GM19468 (cell line): ENCODE results near the gene CCR2.
"Not testable (repeated sequence)": the region's sequence is repeated elsewhere in the genome, so short reads cannot be mapped to it uniquely, and the experiment has no call there.

Source experiments
- ATAC-seq: cut with Tn5 transposase; IDR thresholded peaks from one replicate; pipeline ENCODE4 v1.9.1; 2021; ENCODE audit warnings: mild to moderate bottlenecking, moderate library complexity, moderate number of reproducible peaks; ENCODE audit not compliant: unreplicated experiment; ENCODE audit errors: extremely low read depth

CCR2 gene

DNA sequence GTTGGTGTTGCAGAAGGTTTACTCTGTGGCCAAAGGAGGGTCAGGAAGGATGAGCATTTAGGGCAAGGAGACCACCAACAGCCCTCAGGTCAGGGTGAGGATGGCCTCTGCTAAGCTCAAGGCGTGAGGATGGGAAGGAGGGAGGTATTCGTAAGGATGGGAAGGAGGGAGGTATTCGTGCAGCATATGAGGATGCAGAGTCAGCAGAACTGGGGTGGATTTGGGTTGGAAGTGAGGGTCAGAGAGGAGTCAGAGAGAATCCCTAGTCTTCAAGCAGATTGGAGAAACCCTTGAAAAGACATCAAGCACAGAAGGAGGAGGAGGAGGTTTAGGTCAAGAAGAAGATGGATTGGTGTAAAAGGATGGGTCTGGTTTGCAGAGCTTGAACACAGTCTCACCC lies 20.8 kb downstream of the CCR2 start:
- ATAC-seq = no peak

DNA sequence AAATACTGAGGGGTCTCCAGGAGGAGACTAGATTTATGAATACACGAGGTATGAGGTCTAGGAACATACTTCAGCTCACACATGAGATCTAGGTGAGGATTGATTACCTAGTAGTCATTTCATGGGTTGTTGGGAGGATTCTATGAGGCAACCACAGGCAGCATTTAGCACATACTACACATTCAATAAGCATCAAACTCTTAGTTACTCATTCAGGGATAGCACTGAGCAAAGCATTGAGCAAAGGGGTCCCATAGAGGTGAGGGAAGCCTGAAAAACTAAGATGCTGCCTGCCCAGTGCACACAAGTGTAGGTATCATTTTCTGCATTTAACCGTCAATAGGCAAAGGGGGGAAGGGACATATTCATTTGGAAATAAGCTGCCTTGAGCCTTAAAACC lies 21.3 kb downstream of the CCR2 start:
- no peak for ATAC-seq

DNA sequence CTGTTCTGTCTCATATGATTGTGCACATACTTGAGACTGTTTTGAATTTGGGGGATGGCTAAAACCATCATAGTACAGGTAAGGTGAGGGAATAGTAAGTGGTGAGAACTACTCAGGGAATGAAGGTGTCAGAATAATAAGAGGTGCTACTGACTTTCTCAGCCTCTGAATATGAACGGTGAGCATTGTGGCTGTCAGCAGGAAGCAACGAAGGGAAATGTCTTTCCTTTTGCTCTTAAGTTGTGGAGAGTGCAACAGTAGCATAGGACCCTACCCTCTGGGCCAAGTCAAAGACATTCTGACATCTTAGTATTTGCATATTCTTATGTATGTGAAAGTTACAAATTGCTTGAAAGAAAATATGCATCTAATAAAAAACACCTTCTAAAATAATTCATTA lies 21.9 kb downstream of the CCR2 start:
- ATAC-seq = no peak

DNA sequence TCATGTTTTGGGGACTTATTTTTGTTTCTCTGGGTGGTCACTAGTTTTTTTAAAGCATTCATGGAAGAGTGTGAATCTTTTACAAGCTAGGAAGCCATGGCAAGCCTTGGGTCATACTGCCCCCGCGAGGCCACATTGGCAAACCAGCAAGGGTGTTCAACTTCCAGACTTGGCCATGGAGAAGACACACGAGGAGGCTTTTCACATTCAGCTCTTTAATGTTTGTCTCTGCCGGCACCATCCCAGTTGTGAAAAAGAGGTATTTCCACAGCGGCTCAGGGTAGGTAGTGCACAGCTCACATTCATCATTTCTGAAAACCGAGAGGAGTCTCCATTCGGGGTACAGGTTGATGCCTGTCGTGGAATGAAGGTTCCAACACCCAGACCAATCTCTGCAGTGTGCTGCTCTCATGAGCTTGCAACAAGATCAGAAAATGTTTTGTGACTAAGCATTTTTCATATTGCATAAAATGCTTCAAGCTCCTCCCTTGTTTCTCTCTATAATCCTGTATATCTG lies 24.6 kb downstream of the CCR2 start:
- no peak for ATAC-seq

DNA sequence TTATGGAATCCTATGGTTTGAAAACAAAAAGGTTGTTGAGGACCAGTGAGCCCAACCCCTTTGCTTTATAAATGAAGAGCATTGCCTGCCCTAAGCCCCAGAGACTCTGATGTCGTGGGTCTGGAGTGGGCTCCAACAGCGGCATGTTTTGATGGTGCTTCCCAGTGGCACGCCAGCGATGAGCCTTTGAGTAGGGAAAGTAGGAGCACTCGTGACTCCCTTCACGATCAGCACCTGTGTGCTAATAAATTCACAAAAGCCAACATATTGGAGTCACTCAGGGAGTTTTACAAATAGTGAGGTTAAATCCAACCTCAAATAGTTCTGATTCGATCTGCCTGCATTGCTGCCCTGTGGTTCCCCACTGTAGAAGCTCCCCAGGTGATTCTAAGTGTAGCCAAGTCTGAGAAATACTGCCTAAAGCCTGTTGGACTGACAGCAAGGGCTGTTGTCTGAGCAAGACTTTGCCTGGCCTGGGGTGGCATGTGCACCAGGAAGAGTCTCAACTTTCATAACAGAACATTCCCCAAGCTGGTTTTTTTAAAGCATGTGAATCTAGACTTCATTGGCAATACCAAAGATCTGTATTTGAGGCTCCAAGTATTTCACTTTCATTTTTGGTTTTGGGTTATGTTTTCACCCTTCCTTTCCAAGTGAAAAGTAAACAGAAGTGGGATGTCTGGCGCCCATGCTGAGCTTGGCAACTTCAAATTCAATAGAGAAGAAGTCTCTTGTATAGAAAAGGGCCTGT lies 26.7 kb downstream of the CCR2 start:
- ATAC-seq = no peak

DNA sequence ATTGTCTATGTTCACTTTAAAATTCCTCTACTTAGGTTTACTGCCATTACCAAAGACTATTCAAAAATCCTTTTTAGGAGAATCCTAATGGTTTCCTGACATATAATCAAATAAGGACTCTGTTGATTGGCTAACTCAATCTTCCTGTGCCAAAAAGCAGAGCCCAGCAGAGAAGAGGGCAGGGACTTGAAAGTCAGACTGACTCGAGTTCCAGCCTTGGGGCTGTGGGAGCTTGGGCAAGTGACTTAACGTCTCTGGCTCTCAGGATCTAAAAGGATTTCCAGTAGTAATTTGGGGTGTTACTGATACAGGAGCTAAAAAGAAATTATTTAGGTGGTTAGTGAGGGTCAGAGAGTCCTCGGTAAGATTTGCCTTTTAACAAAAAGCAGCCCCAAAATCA lies 27.7 kb downstream of the CCR2 start:
- no peak for ATAC-seq

DNA sequence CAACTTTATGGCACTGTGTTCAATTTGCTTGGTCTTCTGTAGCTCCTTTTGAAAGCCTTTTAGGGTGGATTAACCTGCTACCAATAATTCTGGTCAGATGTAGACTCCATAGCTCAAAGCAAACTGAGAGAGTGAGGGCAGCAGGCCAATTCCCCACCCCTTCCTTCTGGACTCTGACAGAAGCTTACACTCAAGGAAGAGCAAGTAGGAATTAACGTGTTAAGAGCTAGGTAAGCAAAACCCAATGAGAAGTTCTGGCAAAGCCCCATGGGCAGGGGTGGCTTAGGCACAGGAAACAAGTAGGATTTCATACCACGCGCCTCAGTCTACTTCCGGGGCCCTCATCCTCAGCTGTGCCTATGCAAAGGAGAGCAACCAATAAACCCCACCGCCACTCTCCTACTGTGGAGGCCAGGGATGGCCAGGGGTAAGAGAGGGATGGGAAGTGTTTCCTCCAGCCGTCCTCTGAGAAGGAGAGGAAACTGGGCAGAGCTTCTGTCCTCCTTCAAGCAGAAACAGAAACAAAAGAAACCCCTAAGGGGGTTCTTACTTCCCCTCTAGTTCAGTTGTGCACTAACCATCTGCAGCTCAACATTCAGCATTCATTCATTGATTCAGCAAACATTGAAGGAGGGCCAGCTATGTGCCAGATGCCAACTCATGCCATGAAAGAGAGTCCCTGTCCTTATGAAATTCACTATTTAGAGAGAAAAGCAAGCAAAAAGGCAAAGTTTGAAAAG lies 29.5 kb downstream of the CCR2 start:
- no peak for ATAC-seq

DNA sequence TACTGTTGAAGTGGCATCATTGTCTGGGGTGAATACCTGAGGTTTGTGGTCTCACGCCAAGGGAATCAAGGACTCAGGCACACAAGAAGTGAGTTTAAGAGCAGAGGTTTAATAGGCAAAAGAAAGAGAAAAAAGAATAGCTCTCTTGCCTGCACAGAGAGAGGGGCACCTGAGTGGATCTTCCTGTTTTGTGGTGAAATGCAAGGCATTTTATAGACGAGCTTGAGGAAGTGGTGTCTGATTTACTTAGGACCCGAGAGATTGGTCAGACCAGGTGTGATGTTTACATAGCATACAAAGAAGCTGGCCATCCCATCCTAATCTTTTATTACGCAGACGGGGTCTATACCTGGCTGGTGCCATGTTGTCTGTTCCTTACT lies 30.0 kb downstream of the CCR2 start:
- ATAC-seq = no peak

DNA sequence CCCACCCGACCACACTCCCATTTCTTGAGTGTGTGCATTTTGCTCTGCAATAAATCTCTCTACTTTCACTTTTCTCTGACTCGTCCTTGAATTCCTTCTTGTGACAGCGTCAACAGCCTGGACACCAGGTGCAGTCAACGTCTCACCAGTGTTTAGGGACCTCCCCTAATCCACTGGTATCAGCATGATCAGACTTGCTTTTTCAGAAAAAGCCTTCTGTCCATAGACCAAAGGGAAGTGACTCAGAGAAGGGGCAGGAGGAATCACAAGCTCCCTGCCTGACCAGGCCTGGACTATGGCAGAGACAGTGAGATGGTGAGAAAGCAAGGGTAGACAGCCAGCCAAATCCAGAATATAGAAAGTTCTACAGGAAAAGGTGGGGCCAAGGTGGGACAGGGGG lies 32.3 kb downstream of the CCR2 start:
- no peak for ATAC-seq

DNA sequence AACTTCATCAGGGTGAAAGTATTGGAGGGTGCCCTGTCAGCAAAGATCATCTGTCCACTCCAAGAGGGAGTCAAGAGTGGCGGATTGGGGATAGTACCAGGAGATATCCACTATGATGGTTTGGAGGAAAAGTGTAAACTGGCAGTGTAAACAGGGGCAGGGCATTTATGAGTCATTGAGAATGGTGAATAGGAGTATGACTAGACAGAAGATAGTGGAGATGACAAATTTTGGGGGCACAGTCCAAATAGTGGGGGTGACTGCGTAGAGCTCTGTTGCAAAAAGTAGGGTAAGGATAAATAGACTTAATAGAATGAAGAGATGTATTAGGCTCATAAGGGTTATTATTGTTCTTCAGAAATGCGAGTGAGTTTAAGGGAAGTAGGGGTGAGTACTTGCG lies 34.9 kb downstream of the CCR2 start:
- ATAC-seq = not testable (repeated sequence)

DNA sequence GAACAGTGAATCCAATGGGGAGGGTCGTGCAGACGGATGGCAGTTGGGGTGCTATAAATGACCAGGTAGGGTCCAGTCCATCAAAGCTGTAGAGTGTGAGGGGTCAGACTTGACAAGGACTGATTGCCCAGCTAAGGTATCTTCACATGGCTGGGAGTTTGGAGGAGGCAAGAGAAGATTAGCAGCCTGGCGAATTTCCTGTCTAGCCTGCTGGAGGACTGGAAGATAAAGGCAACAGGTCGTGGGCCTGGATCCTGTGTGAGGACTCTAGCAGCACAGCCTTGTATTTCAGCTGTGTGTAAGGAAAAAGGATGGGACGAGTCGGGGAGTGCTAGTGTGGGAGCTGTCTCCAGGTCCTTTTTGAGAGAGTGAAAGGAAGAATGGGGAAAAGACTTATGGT lies 35.4 kb downstream of the CCR2 start:
- no peak for ATAC-seq

DNA sequence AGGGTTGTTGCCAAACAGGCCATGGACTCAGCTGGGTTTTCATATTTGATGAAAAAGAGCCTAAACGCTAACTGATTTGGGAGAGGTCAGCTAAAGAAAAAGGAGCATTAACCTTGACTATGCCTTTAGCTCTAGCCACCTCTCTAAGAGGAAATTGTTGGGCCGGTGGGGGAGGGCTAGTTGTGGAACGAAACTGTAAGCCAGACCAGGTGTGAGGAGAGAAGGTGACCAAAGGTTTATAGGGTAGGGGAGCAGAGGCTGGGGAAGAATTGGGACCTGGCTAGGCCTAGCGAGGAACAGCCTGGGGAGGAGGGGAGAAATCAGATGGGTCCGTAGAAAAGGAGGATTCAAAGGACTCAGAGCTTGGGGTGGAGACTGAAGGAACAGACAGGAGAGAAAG lies 37.6 kb downstream of the CCR2 start:
- ATAC-seq = not testable (repeated sequence)

DNA sequence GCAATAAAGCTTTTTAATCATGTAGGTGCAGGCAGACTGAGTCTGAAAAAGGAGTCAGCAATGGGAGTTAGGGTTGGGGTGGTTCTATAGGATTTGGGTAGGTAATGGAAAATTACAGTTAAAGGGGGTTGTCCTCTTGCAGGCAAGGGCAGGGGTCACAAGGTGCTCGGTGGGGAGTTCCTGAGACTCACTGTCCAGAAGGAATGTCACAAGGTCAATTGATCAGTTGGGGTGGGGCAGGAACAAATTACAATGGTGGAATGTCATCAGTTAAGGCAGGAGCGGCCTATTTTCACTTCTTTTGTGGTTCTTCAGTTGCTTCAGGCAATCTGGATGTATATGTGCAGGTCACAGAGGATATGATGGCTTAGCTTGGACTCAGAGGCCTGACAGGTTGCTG lies 39.1 kb downstream of the CCR2 start:
- no peak for ATAC-seq

DNA sequence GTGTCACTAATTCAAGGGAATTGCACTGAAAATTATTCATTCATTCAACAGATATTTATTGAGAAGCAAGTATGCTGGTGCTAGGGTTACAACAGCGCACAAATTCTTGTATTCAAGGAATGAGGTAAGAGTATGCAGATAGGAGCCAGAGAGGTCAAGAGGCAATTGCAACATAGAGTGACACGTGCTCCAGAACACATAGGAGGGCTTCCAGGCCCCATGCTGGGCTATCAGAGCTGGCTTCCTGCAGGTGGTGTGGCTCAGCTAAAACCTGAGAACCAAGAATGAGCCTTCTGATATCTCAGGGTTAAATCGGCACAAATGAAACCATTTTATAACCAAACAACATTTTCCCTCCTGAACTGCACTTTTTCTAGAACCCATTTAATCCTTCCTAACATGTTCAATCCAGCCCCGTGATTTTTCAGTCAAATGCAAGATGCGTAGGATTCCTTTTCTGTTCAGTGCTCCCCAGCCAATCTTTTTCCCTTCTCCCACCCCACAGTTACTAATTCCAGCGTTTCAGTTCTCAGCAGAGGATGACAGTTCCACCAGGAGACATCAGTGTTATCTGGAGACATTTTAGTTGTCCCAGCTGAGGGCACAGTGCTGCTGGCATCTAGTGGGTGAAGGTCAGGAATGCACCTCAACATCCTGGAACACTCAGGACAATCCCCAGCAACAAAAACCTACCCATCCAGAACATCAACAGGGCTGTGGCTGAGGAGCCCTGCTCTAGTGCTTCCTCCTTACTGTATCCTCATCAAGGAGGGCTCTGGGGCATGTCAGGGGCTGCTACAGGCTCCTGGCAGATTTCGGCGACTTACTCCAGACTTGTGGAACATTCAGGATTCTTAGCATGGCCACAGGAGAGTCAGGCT lies 39.9 kb downstream of the CCR2 start:
- no peak for ATAC-seq

DNA sequence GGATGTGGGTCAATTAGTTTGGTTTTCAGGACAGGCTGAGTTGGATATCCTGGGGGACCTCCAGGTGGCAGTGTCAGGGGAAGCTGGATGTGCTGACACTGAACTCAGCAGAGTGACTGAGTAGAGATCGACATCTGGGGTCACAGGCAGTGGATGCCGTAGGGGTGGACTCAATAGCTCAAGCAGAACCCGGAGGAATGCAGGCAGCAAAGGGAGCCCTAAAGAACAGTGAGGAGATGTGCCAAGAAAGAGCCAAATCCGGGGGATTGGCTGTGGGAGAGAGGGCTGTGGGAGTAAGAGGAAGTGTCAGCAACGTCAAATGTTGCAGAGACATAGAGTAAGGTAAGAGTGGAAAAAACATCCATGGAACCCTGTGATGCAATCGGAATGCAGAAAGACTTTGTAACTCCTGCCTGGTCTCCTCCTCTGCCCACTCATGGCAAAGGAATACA lies 41.3 kb downstream of the CCR2 start:
- no peak for ATAC-seq

DNA sequence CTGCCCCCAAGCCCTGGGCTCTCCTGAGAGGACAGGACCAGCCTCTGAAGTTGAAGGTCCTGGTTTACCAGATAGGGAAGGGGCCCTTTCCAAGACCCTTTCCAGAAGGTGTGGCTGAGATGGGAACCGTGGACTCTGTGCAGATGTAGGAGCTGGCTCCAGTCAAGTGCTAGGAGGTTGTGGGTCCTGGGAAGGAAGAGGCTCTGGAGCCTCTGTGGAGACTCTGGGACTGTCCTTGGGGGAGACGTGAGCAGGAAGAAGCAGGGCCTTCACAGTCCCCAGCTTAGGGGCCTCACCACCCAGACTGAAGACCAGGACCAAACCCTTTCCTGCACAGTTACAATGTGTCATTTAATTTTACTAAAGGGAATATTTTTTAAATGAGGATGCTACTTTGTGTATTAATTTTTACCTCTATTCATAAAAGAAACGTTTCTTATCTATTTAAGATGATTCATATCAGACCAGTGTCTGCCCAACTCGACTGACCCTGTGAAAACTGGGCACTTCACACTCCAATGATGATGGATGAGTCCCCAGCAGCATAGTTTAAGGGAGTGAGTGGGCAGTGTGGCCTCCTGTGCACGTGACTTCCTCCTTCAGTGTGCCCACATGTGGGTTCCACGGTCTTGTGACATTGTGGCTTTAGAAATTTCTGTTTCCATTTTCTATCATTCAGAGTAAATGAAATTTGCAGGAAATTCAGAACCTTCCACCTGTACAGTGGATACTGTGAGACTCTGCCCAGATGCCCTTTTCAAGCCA lies 42.0 kb downstream of the CCR2 start:
- ATAC-seq = no peak

DNA sequence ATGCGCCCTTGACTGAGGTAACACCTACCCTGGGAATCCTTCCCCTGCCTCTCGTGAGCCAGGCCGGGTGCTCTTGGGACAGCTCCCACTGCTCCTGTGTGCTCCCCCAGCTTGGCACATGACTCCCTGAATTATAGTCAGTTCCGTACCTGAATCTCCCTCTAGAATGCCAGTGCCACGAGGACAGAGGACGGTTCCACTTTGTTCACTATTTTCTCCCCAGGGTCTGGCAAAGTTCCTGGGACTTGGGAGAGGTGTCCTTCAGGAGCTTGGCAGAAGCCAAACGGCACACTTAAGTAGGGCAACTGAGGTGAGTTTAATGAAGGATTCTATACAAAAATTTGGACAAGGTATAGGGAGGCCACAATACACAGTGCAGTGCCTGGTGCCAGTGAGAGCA lies 43.2 kb downstream of the CCR2 start:
- no peak for ATAC-seq

DNA sequence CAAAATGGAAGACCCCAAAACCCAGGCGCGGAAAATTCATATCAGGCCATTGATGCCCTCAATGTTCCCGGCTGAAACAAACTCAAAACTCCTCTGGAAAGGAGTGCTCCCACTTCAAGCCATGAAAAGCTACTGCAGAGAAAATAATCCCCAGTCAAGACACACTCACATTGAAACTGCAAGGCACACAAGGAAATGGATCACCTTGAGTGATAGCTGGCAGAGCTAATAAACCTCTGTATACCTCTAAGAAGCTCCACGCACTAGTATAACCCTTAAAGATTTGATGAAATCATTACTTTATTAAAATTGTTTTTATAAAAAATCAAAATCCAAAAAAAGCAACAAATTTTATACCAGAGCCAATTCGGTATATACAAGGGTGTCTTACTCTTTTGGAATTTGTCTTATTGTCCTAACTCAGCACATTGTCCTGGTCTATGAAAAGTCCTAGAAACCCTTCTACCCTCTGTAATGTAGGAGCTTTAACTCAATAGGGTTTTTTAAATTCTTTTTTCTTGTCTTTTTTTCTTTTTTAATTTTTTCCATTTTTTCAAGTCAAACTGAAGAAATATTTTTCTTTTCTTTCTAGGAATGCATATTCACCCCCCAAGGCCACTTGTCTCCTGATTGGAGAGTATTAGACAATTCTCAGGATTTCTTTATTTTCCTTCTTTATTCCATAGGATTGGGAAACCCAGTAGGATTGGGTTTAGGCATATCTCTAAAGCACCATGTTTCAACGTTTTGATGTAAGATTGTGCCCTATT lies 44.5 kb downstream of the CCR2 start:
- no peak for ATAC-seq

DNA sequence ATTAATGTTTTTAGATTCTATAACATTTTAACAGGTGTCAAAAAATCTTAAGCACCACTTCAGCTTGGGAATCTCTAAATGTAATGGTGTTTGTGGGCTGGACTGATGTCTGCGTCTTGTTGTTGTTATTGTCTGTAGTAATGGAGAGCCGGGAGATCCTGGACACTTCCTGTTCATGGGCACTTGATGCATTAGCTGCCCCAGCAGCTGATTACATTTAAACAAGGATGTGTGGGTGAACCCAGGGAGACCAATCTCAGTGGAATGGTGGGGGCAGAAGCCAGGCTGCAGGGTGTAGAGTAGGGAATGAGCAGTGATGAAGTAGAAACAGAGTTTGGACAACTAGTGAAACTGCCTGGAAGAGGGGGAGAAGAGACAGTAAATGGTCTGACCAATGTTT lies 45.2 kb downstream of the CCR2 start:
- ATAC-seq = no peak
